ENCODE measurements around the gene HYAL3.

HYAL3 gene

DNA sequence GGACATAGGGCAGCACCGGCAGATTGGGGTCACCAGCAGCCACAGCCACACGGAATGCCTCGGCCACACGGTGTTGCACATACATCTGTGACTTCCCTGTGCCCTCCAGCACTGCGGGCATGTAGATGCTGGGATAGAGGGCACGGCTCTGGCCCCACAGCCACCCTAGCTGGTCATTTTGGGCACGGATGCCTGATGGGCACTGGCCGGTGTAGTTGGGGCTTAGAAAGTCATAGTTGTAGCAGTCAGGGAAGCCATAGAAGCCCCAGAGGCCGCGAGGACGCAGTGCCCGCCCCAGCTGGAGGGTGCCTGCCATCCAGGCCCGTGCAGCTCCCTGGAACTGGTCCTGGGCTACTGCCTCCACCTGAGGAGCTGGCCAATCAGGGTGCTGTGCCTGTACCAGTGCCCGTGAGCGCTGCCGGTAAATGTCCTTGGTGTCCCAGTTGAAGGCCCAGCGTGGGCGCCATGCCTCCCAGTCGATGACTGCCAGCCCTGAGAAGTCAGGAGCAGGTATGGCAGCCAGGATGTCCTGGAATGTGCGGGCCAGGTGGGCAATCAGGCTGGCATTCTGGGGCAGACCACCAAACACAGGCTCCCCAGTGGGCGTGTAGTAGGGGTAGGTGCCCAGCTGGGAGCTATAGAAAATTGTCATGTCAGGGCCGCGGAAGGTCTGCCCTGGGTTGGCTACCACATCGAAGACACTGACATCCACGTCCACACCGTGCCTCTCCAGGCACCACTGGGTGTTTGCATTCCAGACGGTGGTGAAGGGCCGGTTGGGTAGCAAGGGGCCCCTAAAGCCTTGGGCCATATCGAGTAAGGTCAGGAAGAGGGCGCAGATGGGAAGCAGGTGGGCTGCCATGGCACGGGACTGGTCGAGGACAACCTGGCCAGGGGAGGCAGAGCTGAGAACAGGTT, 3.1 kb upstream of the HYAL3 start:
- H3K9ac ChIP-seq, result no peak overlapping the region
- H3K4me2 ChIP-seq, result no peak overlapping the region
- no peaks in the 10 kb centered on the region for H4K20me1 ChIP-seq (ENCODE audit: insufficient read depth)
- no peak overlapping the region for H3K4me3 ChIP-seq (IDR thresholded peaks at IDR 0.05; ENCODE audit: insufficient read depth, low read depth, low read length)
- H3K27me3 ChIP-seq (ENCODE audit: insufficient read depth, low read depth), result no peaks in the 10 kb centered on the region
- H3K79me2 ChIP-seq (ENCODE audit: insufficient read depth, low read depth), result no peaks in the 10 kb centered on the region
- no peak overlapping the region for H2AFZ ChIP-seq (ENCODE audit: low read depth)
- TF ChIP-seq, protein P1, sequence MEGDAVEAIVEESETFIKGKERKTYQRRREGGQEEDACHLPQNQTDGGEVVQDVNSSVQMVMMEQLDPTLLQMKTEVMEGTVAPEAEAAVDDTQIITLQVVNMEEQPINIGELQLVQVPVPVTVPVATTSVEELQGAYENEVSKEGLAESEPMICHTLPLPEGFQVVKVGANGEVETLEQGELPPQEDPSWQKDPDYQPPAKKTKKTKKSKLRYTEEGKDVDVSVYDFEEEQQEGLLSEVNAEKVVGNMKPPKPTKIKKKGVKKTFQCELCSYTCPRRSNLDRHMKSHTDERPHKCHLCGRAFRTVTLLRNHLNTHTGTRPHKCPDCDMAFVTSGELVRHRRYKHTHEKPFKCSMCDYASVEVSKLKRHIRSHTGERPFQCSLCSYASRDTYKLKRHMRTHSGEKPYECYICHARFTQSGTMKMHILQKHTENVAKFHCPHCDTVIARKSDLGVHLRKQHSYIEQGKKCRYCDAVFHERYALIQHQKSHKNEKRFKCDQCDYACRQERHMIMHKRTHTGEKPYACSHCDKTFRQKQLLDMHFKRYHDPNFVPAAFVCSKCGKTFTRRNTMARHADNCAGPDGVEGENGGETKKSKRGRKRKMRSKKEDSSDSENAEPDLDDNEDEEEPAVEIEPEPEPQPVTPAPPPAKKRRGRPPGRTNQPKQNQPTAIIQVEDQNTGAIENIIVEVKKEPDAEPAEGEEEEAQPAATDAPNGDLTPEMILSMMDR (conservative IDR thresholded peaks at IDR 0.05; ENCODE audit: low read depth, low read length), result no peak
- no peak overlapping the region for H3K27ac ChIP-seq
- H3K36me3 ChIP-seq (ENCODE audit: insufficient read depth), result no peaks in the 10 kb centered on the region
- H3K4me1 ChIP-seq (ENCODE audit: low read depth, poor library complexity, severe bottlenecking), result peaks cover 15% of the 10 kb centered on the region

DNA sequence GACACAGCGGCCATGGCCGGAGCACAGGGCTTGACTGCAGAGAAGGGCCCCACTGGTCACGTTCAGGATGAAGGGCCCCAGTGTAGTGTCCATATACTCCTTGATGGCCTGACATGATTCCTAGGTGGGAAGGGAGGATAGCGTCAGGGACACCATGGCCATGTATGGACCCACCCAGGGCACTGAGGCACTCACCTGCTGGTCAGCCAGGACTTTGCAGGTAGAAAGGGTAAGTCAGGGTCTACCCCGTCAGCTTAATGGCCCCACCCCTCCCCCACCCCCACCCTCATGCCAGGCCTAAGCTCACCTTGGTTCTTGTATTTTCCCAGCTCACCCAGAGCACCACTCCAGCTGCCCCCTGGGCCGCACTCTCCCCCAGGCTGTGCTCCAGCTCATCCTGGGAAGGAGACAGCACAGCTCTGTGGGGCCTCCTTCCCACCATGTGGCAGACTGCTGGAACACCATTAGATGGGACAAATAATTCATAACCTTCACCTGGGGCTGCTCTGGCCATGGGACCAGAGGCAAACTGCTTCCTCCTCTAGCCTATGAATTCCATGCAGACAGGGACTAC, 1.6 kb upstream of the HYAL3 start:
- H3K36me3 ChIP-seq (ENCODE audit: insufficient read depth), result no peaks in the 10 kb centered on the region
- H3K27ac ChIP-seq, result no peak overlapping the region
- no peak overlapping the region for H3K9ac ChIP-seq
- H3K27me3 ChIP-seq (ENCODE audit: insufficient read depth, low read depth), result no peaks in the 10 kb centered on the region
- peaks cover 15% of the 10 kb centered on the region for H3K4me1 ChIP-seq (ENCODE audit: low read depth, poor library complexity, severe bottlenecking)
- H3K4me2 ChIP-seq, result no peak overlapping the region
- H3K79me2 ChIP-seq (ENCODE audit: insufficient read depth, low read depth), result no peaks in the 10 kb centered on the region
- no peaks in the 10 kb centered on the region for H4K20me1 ChIP-seq (ENCODE audit: insufficient read depth)
- no peak overlapping the region for H3K4me3 ChIP-seq (IDR thresholded peaks at IDR 0.05; ENCODE audit: insufficient read depth, low read depth, low read length)
- no peak overlapping the region for H2AFZ ChIP-seq (ENCODE audit: low read depth)
- TF ChIP-seq, protein P1 (conservative IDR thresholded peaks at IDR 0.05; ENCODE audit: low read depth, low read length), result no peak

DNA sequence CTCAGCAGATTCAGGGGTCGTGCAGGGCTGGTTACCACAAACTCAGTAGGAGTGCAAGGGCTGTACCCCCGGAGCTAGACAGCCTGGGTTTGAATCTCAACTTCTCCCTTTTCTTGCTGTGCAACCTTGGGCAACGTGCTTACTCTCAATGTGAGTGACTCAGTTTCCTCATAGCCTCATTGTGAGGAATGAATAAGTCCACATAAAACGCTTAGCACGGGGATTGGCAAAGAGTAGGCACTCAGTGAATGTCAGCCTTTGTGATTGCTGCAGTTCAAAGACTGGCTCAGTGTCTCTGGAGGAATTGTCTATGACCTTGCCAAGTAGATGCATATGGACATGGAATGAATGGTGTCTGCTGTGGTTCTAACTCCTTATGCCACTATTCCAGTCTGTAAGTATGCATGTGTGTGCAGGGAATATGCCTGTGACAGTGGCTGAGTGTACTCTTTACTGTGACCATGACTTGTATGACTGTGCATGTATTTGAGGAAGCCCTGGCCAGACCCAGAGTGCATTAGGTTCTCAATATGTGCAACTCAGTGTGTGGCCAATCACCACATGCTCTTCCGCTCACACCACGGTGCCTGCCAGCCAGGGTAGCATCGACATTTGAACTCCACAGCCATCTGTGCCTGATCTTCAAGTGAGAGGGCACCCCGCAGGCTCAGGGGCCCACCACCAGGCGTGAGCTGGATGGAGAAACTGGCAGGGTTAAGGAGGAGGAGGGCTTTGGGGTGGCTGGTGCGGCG, 900 bp upstream of the HYAL3 start:
- peak overlapping the region; percentile 10; the same call in 1 of the 2 replicates for H3K27ac ChIP-seq
- H3K4me3 ChIP-seq (IDR thresholded peaks at IDR 0.05; ENCODE audit: insufficient read depth, low read depth, low read length), result no peak overlapping the region
- TF ChIP-seq, protein P1 (conservative IDR thresholded peaks at IDR 0.05; ENCODE audit: low read depth, low read length), result no peak
- no peaks in the 10 kb centered on the region for H4K20me1 ChIP-seq (ENCODE audit: insufficient read depth)
- no peaks in the 10 kb centered on the region for H3K79me2 ChIP-seq (ENCODE audit: insufficient read depth, low read depth)
- H3K4me2 ChIP-seq, result peak overlapping the region; percentile 58
- H2AFZ ChIP-seq (ENCODE audit: low read depth), result peak overlapping the region; percentile 42; the same call in 1 of the 2 replicates
- H3K36me3 ChIP-seq (ENCODE audit: insufficient read depth), result no peaks in the 10 kb centered on the region
- H3K4me1 ChIP-seq (ENCODE audit: low read depth, poor library complexity, severe bottlenecking), result peaks cover 15% of the 10 kb centered on the region
- peak overlapping the region; percentile 51; the same call in 1 of the 2 replicates for H3K9ac ChIP-seq
- H3K27me3 ChIP-seq (ENCODE audit: insufficient read depth, low read depth), result no peaks in the 10 kb centered on the region

DNA sequence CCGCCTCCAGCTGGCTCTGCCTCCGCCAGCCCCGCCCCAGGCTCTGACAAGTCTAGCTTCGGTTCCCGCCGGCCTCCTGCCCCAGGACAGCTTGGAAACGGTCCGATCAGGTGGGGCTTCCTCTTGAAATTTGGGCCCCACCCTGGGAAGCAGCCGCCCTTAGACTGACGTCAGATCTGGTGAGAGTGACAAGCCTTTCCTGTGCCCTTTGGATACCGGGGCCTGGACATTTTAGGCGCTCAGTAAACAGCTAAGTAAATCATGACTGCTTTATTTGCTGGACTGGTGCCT, 378 bp upstream of the HYAL3 start:
- TF ChIP-seq, protein P1 (conservative IDR thresholded peaks at IDR 0.05; ENCODE audit: low read depth, low read length), result no peak

More for the DNA sequence above, 378 bp upstream of the HYAL3 start:
- Histone ChIP-seq H2AFZ (ENCODE audit: low read depth) (peak overlapping the region; percentile 42; the same call in 1 of the 2 replicates), H3K9ac (peak overlapping the region; percentile 51; the same call in 1 of the 2 replicates), H3K27ac (peak overlapping the region; percentile 10; the same call in 1 of the 2 replicates), H3K27me3 (ENCODE audit: insufficient read depth, low read depth) (no peaks in the 10 kb centered on the region), H3K4me3 (IDR thresholded peaks at IDR 0.05; ENCODE audit: insufficient read depth, low read depth, low read length) (no peak overlapping the region), H4K20me1 (ENCODE audit: insufficient read depth) (no peaks in the 10 kb centered on the region), H3K36me3 (ENCODE audit: insufficient read depth) (no peaks in the 10 kb centered on the region), H3K4me1 (ENCODE audit: low read depth, poor library complexity, severe bottlenecking) (peaks cover 15% of the 10 kb centered on the region), H3K4me2 (peak overlapping the region; percentile 58), H3K79me2 (ENCODE audit: insufficient read depth, low read depth) (no peaks in the 10 kb centered on the region)

Data from KMS-11 (cell line).